C4-2B (cell line): ENCODE results near the gene DUOX2.

Source experiments
- ZFX ChIP-seq: fragments of 450-650 bp; IDR thresholded peaks from 2 replicates; pipeline ENCODE4 v1.6.1; 2017
- TF ChIP-seq, protein P1 (sequence below): fragments of 450-650 bp; conservative IDR thresholded peaks from 2 replicates; pipeline ENCODE4 v1.5.1; 2017; ENCODE audit warnings: mild to moderate bottlenecking

GRCh38 chr15:45134046-45134445 lies 20.1 kb upstream of the DUOX2 start:
- TF ChIP-seq, protein P1, sequence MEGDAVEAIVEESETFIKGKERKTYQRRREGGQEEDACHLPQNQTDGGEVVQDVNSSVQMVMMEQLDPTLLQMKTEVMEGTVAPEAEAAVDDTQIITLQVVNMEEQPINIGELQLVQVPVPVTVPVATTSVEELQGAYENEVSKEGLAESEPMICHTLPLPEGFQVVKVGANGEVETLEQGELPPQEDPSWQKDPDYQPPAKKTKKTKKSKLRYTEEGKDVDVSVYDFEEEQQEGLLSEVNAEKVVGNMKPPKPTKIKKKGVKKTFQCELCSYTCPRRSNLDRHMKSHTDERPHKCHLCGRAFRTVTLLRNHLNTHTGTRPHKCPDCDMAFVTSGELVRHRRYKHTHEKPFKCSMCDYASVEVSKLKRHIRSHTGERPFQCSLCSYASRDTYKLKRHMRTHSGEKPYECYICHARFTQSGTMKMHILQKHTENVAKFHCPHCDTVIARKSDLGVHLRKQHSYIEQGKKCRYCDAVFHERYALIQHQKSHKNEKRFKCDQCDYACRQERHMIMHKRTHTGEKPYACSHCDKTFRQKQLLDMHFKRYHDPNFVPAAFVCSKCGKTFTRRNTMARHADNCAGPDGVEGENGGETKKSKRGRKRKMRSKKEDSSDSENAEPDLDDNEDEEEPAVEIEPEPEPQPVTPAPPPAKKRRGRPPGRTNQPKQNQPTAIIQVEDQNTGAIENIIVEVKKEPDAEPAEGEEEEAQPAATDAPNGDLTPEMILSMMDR, result no peak
- no peak for TF ChIP-seq ZFX
